GM21723 (cell line): ENCODE data around the gene LRMDA.

Experiments
- ATAC-seq: cut with Tn5 transposase; IDR thresholded peaks from one replicate; pipeline ENCODE4 v1.9.1; 2021; ENCODE audit warnings: mild to moderate bottlenecking, moderate library complexity; ENCODE audit not compliant: unreplicated experiment

The LRMDA gene

DNA sequence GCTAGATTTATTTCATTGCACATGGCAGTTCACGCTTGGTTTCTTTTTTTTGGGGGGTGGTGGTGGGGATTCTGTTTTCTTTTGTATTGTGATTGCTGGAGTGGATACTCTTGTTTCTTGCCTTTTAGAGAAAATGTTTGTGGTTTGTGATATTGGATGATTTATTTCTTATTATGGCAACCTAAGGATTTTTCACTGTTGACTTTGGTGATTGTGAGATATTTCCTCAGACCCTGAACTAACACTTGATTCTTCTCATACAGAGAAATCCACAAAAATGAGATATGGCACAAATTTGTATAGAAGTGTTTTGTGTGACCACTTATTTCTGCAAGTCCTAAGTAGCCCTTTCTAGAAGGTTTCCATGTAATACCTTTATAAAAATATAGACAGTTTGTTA is 871.1 kb downstream of the LRMDA start:
- no peak for ATAC-seq

DNA sequence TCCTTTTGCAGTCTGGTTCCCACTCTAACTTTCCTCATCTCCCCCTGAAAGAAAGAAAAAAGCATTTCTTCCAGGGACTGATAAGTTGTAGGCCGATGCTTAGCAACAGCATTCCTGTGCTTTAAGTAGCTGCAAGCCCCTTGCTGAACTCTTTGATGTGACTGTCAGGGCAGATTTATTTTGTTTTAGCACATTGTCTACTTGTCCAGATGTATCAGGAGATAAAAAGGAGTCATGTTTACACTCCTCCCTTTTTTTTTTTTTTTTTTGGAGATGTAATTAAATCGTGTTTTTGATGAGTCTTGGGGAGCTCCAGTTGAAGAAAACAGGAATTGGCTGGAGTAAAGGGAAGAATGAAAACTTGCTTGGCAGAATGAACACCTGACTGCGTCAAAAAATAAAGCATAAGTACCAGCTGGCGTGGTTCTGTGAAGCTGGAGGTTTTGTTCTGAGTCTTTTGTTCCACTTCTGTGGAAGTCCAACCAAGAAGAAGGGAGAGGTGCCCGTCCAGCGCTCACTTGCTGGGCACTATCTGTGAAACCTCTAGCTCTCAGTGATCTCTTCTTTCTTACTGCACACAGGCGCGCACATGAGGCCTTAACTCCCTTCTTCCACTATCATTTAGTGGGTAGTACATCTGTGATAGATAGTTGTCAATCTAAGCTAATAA is 871.7 kb downstream of the LRMDA start:
- no peak for ATAC-seq

- no peak for ATAC-seq
Observed at GRCh38 chr10:76303682-76304316, 872.4 kb downstream of the LRMDA start.

DNA sequence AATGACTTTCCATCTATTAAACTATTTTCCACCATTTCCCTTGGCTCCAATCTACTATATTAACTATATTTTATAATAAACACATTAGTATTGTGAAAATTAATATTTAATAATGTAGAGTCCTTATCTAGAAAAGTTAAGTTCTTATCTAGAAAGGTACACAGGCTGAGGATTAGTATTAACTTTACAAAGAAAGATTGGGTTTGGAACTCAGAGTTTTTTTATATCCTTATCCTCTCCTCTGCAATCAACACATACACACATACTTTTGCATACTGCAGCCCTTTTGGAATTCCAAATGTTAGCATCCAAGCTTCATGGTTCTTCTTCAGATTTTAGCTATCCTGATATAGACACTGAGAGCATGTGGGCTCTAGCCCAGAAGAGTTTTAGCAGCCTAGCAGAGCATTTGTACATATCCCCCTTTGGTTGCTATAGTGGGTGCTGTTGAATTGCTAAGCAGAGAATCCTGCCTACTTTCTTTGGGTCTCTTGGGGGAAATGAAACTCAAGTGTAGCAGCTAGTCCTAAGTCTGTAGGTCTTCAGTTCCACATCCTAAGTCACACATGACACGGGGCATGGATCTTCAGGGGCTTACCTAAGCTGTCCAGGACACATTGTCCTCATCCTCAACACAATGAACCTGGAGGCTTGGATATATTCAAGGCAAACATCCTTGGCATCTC is 874.6 kb downstream of the LRMDA start:
- no peak for ATAC-seq

GRCh38 chr10:76306856-76307255 is 875.4 kb downstream of the LRMDA start:
- ATAC-seq = no peak

DNA sequence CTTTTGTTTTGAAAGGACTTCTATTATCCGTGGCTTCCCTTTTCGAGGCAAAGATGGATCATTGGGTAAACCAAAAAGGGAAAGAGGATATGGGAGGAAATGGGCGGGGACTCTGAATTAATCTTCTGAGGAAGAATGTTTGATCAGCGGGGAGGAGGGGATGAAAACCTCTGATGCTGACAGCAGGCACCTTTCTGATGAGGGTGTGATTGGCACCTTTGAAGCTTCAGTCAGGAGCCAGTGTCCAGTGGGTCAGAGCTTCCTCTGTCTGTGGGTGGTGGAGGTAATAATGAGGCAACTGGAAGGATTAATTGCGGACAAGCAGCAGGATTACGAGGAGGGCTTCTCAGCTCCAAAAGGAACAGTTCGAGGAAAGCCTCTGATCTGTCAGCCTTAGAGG is 877.6 kb downstream of the LRMDA start:
- no peak for ATAC-seq

DNA sequence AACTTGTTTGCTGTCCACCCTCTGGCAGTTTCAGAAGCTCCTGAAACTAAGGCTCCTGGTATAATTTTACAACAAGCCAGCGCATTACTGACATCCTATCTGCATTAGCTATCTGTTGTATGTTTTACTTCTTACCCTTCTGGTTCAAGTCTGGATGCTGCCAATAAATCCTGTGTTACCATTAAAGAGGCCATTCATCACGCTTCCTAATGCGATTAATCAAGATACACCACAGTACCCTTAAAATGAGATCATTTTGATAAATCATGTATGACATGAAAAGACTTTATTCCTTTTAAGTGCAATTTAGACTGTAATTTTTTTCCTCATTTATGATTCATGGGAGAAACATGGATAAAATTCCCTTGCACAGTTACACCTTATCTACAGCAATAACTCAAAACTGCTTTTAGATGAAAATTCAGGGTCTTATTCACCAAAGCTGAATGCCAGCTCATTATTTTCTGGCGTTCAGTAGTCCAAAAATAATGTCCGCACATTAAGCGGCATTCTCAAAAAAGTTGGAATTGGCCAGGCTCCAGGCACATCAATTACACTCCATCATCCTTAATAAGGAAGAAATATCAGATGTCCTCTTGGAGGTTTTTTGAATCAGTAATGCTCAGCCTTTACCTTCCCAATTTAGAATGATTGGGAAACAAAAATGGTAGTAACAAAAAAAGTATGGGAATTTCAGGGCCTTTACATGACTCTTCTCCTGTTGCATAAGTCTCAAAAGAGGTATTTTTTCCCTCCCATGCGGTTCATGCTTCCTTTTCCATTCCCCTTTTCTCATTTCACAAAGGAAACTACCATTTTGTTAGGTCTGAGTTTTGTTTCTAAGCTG is 878.5 kb downstream of the LRMDA start:
- ATAC-seq = no peak

DNA sequence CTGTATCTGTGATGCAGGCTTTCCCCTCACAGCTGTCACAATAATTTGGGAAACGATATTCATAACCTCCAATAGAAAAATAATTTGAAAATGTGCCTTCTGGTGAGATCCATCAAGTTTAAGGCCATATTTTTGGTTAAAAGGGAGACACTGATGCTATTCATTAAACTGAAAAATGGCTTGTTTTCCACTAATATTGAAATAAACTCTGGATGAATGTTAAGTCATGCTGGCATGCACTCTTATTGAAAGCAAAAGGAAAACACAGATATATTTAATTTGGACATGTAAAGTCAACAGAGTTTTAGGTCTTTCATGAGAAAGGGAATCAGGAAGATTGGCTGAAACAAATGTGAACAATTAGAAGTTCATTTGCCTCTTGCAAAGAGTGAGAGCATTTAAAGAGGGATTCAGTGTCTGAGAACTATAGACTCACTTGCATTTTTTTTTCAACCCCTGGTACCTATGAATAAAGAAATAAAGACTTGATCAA is 879.2 kb downstream of the LRMDA start:
- ATAC-seq = no peak

GRCh38 chr10:76311752-76312636 is 880.6 kb downstream of the LRMDA start:
- no peak for ATAC-seq

GRCh38 chr10:76315240-76315639 is 883.8 kb downstream of the LRMDA start:
- no peak for ATAC-seq

- ATAC-seq = no peak
Observed at GRCh38 chr10:76316234-76316633, 884.8 kb downstream of the LRMDA start.

- no peak for ATAC-seq
Observed at GRCh38 chr10:76317078-76317477, 885.7 kb downstream of the LRMDA start.

DNA sequence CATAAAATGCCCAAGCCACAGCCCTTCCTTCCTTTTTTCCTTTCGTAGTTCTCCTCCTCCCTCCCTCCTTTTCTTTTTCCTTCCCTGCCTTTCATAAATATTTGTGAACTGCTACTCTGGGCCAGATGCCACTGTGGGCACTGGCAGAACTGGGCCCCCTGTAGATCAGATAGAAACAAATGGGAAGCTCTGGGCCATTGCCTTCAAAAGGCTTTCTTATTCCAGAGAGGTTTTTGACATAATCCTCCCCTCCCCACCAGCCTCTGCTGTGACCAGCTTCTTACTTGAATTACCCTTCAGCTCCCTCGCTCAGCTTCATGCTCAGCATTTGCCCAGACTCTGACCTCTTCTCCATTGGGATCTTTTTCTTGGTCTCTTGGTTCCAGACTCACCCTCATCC is 886.8 kb downstream of the LRMDA start:
- no peak for ATAC-seq

GRCh38 chr10:76319661-76320060 is 888.2 kb downstream of the LRMDA start:
- no peak for ATAC-seq

DNA sequence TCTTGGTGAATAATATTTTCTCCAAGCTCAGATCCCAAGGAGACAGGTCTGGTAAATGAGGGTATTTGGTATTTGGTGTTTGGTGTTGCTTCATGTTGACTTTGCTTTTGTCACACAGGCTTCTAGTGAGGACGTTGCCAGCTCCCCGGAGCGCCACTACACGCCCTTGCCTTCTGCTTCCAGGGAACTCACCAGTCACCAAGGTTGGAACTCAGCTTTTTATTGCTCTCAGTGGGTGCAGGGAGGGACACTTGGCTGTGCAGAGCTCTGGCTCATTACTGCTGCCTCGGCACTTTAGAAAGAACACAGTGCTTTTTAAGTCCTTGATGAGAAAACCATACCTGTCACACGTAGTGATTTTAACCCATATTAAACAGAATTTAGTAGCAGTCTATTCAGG is 892.9 kb downstream of the LRMDA start:
- no peak for ATAC-seq

- no peak for ATAC-seq
Observed at GRCh38 chr10:76327441-76327840, 896.0 kb downstream of the LRMDA start.

- no peak for ATAC-seq
Observed at GRCh38 chr10:76328348-76328747, 896.9 kb downstream of the LRMDA start.

DNA sequence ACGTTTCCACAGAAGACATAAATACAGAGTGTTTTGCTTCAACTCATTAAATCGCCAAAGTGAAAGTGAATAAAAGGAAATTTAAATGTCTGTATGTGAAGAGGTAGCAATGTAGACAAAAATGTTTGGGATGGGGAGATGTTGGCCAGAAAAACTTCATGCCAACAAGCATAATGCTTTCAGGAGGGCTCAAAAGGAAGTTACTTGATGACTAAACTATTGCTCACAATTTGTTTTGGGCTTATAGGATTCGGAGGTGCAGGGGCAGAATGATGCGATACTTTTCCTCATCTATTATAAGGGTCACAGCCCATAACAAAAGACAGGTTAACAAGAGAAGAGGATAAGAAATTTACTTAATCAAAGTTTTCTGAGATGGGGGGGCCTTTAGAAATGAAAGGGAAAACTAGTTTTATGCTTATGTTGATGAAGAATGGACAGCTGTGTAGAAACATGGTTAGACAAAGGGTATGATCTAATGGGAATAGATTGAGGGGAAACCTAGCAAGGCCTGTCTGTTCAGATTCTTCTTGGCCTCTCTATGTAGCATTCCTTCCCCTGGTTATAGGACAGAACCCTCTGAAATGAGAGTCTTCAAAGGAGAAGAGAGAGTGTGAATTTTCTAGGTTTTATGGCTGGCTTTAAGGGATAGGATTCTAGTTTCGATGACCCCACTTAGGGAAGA is 898.6 kb downstream of the LRMDA start:
- no peak for ATAC-seq

- no peak for ATAC-seq
Observed at GRCh38 chr10:76331742-76332141, 900.3 kb downstream of the LRMDA start.

GRCh38 chr10:76333326-76333725 is 901.9 kb downstream of the LRMDA start:
- ATAC-seq = no peak
